Ishikawa (cell line): ENCODE data around the gene SIPA1.

Experiments used
- CEBPB ChIP-seq: IDR thresholded peaks from 2 replicates; pipeline ENCODE4 v1.6.1; 2012
- EGR1 ChIP-seq: IDR thresholded peaks from 2 replicates; pipeline ENCODE4 v1.6.1; 2012
- EP300 ChIP-seq: IDR thresholded peaks from 2 replicates; pipeline ENCODE4 v1.6.1; 2012; ENCODE audit warnings: borderline replicate concordance
- FOXM1 ChIP-seq: IDR thresholded peaks from 2 replicates; pipeline ENCODE4 v1.6.1; 2012; ENCODE audit warnings: low read depth, borderline replicate concordance
- NFIC ChIP-seq: IDR thresholded peaks from 2 replicates; pipeline ENCODE4 v1.6.1; 2012
- RAD21 ChIP-seq: IDR thresholded peaks from 2 replicates; pipeline ENCODE4 v1.6.1; 2012; ENCODE audit warnings: low read depth
- TAF1 ChIP-seq: IDR thresholded peaks from 2 replicates; pipeline ENCODE4 v1.6.1; 2012; ENCODE audit warnings: low read depth, mild to moderate bottlenecking
- TCF12 ChIP-seq: IDR thresholded peaks from 2 replicates; pipeline ENCODE4 v1.6.1; 2012; ENCODE audit warnings: low read depth
- YY1 ChIP-seq: IDR thresholded peaks from 2 replicates; pipeline ENCODE4 v1.6.1; 2012; ENCODE audit warnings: low read depth
- ZBTB7A ChIP-seq: IDR thresholded peaks from 2 replicates; pipeline ENCODE4 v1.6.1; 2012; ENCODE audit warnings: low read depth
- TF ChIP-seq, protein P1 (sequence below): IDR thresholded peaks from 2 replicates; pipeline ENCODE4 v1.6.1; 2012
- TF ChIP-seq, protein P2 (sequence below): IDR thresholded peaks from 2 replicates; pipeline ENCODE4 v1.6.1; 2012; ENCODE audit warnings: low read depth, mild to moderate bottlenecking

DNA sequence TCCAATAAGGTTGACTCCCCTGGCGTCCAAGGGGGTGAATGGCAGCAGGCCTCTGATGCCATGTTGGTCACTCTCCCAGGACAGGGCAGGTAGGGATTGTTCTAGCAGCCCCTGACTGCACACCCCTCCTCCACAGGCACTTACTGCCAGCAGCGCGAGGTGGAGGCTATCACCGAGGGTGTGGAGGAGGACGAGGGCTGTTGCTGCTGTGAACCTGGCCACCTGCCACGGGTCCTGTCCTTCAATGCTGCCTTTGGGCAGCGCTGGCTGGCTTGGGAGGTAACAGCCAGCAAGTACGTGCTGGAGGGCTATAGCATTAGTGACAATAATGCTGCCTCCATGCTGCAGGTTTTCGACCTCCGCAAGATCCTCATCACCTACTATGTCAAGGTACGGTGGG lies 7.7 kb upstream of the SIPA1 start:
- TF ChIP-seq, protein P1, sequence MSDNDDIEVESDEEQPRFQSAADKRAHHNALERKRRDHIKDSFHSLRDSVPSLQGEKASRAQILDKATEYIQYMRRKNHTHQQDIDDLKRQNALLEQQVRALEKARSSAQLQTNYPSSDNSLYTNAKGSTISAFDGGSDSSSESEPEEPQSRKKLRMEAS = no peak
- TF ChIP-seq ZBTB7A (no peak), EP300 (no peak), FOXM1 (no peak), CEBPB (no peak), NFIC (no peak), YY1 (no peak), EGR1 (no peak), TCF12 (no peak), RAD21 (no peak), TAF1 (no peak)
- TF ChIP-seq, protein P2, sequence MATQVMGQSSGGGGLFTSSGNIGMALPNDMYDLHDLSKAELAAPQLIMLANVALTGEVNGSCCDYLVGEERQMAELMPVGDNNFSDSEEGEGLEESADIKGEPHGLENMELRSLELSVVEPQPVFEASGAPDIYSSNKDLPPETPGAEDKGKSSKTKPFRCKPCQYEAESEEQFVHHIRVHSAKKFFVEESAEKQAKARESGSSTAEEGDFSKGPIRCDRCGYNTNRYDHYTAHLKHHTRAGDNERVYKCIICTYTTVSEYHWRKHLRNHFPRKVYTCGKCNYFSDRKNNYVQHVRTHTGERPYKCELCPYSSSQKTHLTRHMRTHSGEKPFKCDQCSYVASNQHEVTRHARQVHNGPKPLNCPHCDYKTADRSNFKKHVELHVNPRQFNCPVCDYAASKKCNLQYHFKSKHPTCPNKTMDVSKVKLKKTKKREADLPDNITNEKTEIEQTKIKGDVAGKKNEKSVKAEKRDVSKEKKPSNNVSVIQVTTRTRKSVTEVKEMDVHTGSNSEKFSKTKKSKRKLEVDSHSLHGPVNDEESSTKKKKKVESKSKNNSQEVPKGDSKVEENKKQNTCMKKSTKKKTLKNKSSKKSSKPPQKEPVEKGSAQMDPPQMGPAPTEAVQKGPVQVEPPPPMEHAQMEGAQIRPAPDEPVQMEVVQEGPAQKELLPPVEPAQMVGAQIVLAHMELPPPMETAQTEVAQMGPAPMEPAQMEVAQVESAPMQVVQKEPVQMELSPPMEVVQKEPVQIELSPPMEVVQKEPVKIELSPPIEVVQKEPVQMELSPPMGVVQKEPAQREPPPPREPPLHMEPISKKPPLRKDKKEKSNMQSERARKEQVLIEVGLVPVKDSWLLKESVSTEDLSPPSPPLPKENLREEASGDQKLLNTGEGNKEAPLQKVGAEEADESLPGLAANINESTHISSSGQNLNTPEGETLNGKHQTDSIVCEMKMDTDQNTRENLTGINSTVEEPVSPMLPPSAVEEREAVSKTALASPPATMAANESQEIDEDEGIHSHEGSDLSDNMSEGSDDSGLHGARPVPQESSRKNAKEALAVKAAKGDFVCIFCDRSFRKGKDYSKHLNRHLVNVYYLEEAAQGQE = no peak
